Mucosa of stomach (tissue), 1 donor: ENCODE results near the gene GOLM1.
"Not testable (repeated sequence)": the region's sequence is repeated elsewhere in the genome, so short reads cannot be mapped to it uniquely, and the experiment has no call there.

Source experiments
- H3K27me3 ChIP-seq: one replicate; pipeline ENCODE4 v1.7.0; 2013; ENCODE audit warnings: mild to moderate bottlenecking, low read length; ENCODE audit not compliant: control insufficient read depth, insufficient read depth
- H3K36me3 ChIP-seq: one replicate; pipeline ENCODE4 v1.7.0; 2013; ENCODE audit warnings: low read length; ENCODE audit not compliant: control insufficient read depth, insufficient read depth
- H3K4me1 ChIP-seq: one replicate; pipeline ENCODE4 v1.7.0; 2013; ENCODE audit warnings: mild to moderate bottlenecking, low read length; ENCODE audit not compliant: control insufficient read depth, insufficient read depth
- H3K4me3 ChIP-seq: one replicate; pipeline ENCODE4 v1.7.0; 2013; ENCODE audit warnings: low read length
- H3K9ac ChIP-seq: one replicate; pipeline ENCODE4 v1.7.0; 2013; ENCODE audit warnings: mild to moderate bottlenecking, low read length, moderate library complexity
- H3K9me3 ChIP-seq: one replicate; pipeline ENCODE4 v1.7.0; 2013; ENCODE audit warnings: mild to moderate bottlenecking, low read length, moderate library complexity; ENCODE audit not compliant: control insufficient read depth
- donor health status: Pancreatic carcinoma.

Gene GOLM1, protein sequence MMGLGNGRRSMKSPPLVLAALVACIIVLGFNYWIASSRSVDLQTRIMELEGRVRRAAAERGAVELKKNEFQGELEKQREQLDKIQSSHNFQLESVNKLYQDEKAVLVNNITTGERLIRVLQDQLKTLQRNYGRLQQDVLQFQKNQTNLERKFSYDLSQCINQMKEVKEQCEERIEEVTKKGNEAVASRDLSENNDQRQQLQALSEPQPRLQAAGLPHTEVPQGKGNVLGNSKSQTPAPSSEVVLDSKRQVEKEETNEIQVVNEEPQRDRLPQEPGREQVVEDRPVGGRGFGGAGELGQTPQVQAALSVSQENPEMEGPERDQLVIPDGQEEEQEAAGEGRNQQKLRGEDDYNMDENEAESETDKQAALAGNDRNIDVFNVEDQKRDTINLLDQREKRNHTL

DNA sequence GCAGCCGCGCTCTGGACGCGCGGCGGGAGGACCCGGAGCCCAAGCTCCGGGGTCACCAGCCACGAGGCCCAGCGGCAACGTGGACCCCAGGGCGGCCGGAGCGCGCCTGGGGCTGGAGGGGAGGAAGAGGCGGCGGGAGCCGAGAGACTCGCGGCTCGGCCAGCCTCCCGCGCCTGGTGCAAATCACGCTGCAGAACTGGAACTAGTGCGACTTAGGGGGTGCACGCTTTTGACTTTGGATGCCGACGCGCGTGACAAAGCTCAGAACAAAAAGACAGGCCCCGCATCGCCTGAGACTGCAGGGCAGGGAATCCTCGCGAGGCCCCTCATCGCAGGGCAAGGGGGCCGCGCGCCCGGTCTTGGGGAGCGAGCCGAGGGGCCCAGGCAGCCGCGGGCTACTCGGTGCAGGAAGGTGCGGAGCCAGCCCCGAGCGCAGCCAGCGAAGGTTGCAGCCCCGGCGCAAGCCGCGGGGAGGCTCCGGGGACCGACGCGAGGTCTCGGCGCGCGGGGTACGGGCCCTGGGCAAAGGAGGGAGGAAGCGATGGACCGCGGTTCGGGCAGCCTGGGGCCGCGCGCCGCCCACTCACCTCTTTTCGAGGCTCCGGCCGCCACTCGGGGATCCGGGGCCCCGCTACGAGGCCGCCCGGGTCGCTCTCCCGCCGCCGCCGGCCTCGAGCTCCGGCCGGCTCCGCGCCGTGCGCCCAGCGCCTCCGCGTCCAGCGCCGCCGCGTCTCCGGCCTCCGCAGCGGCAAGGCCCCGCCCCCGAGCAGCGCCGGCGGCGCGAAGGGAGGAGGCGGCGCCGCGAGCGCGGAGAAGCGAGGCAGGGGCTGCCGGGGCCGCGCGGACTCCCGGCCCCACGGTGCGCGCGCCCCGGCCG lies at the start of gene GOLM1:
Gene GOLM1, minus strand, starts transcription at position 735 of the 877 bp plus-strand sequence. CDS start 20,238 bp downstream, outside the sequence.
- Histone ChIP-seq H3K27me3 (no peaks in the 10 kb centered on the region), H3K9me3 (no peaks in the 10 kb centered on the region), H3K4me3 (peak within 1 kb of the TSS; percentile 23), H3K4me1 (peaks cover 25% of the 10 kb centered on the region), H3K9ac (peak within 1 kb of the TSS; percentile 88), H3K36me3 (no peaks in the 10 kb centered on the region)

DNA sequence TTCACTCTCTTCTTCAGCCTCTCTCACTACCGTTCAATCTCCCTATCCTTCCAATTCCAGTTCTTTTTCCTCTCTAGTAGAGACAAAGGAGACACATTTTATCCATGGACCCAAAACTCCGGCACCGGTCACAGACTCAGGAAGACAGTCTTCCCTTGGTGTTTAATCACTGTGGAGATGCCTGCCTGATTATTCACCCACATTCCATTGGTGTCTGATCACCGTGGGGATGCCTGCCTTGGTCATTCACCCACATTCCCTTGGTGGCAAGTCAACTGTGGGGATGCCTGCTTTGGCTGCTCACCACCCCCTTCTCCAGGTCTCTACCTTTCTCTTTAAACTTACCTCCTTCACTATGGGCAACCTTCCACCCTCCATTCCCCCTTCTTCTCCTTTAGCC lies 47.3 kb upstream of the GOLM1 start:
- H3K36me3 ChIP-seq, H3K27me3 ChIP-seq, H3K4me1 ChIP-seq, H3K9ac ChIP-seq, H3K9me3 ChIP-seq, H3K4me3 ChIP-seq: not testable (repeated sequence)

DNA sequence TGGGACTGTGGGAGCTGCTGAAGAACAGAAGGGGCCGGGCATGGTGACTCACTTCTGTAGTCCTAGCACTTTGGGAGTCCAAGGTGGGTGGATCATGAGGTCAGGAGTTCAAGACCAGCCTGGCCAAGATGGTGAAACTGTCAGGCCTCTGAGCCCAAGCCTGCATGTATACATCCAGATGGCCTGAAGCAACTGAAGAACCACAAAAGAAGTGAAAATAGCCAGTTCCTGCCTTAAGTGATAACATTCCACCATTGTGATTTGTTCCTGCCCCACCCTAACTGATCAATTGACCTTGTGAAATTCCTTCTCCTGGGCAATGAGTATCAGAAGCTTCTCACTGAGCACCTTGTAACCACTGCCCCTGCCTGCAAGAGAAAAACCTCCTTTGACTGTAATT lies 46.6 kb upstream of the GOLM1 start:
- not testable (repeated sequence) for H3K4me1 ChIP-seq, H3K36me3 ChIP-seq, H3K9me3 ChIP-seq, H3K9ac ChIP-seq, H3K27me3 ChIP-seq, H3K4me3 ChIP-seq

DNA sequence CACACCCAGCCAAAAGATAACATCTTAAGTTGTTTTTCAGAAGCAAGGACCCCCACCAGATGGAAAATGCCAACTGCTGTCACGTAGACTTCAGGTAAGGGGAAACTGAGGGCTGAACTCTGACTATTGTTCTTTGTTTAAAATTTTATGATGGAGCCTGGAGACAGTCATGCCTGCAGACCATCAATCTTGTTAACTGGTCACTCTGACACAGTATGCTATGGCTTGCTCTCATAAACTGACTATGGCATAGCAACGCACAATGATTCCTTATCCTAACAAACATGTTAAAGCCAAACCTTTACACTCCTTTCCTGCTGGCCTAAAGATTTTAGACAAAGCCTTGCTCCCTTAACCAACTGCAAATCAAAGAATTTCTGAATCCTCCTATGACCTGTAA lies 43.6 kb upstream of the GOLM1 start:
- Histone ChIP-seq H3K4me1 (no peaks in the 10 kb centered on the region), H3K4me3 (no peak overlapping the region), H3K36me3 (no peaks in the 10 kb centered on the region), H3K27me3 (no peaks in the 10 kb centered on the region), H3K9ac (no peak overlapping the region), H3K9me3 (no peaks in the 10 kb centered on the region)

DNA sequence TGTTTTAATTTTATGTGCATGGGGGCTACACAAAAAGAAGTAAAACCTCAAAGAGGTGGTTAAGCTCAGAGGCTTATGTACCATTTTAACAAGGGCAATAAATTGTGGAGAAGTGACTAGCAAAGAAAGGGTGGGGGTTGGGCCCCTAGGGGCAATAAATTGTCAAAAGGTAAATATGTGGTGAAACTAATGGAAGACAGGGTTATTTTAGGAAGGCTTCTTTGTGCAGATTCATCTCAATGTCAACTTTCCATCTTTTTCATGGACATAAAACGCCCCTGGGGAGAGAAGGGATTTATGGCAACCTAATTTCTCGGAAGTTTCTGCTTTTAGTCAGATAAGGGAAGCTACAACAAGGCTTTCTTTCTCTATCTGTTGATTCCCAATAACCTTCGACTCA lies 42.5 kb upstream of the GOLM1 start:
- Histone ChIP-seq H3K9me3 (no peaks in the 10 kb centered on the region), H3K36me3 (no peaks in the 10 kb centered on the region), H3K27me3 (no peaks in the 10 kb centered on the region), H3K4me3 (no peak overlapping the region), H3K4me1 (peaks cover 1% of the 10 kb centered on the region), H3K9ac (no peak overlapping the region)

DNA sequence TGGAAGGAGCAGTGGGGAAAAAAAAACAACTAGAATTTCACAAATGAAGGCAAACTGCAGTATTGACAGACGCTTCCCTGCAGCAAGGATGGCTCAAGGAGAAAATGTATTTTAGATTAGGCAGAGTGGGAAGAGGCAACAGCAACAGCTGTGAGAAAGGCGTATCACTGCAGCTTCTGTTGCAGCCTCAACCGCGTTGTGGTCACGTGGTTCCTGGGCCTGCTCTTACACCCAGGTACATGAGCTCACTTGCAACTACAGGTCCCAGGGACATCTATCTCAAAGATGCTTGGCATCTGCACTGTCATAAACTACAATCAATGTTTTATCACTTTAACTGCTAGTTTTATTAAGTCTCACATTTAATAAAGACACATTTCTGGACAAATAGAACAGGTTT lies 36.0 kb upstream of the GOLM1 start:
- H3K36me3 ChIP-seq = no peaks in the 10 kb centered on the region
- peaks cover 5% of the 10 kb centered on the region for H3K4me1 ChIP-seq
- H3K9ac ChIP-seq = no peak overlapping the region
- no peaks in the 10 kb centered on the region for H3K27me3 ChIP-seq
- H3K4me3 ChIP-seq = no peak overlapping the region
- H3K9me3 ChIP-seq = no peaks in the 10 kb centered on the region

DNA sequence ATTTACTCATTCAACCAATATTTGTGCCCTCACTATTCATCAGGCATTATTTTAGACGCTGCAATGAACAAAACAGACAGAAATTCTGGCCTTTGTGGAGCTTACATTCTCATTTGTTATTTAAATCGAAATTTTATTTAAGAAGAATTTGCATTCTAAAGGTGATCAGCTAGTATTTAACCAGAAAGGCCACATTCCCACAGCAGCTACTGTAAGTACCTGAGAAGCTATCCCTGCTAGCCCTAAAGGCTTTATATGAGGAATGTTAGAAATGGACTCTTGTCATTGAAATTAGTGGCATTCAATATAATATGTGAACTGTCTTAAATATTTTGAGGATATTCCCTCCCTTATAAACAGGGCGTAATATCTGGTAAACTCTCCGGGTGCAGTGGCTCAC lies 35.0 kb upstream of the GOLM1 start:
- no peaks in the 10 kb centered on the region for H3K27me3 ChIP-seq
- no peak overlapping the region for H3K9ac ChIP-seq
- H3K4me1 ChIP-seq = peaks cover 5% of the 10 kb centered on the region
- no peaks in the 10 kb centered on the region for H3K36me3 ChIP-seq
- no peak overlapping the region for H3K4me3 ChIP-seq
- no peaks in the 10 kb centered on the region for H3K9me3 ChIP-seq

DNA sequence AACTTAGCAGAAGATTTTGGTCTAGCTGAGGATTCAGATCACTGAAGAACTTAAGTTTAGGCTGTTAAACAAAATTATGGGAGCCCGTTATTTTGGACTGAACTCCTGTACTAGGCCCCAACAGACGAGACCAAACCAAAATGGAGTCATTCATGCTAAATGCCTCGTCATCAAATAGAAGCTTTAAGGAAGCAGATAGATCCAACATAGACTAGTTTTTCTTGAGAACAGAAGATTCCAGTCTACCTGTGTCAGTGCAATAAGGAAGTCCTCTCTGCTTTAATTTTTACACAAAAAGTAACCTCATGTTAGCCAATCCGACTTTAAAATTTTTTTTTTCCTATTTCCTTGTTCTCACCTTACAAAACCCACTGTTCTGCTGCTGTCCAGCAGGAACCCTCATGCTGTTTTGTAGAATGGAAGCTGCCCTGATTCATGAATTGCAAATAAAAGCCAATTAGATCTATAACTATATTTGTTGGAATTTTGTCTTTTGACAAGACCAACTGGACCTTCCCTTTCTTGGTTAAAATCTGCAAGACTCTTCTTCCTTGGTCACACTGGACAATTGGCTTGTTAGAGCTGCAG lies 29.0 kb upstream of the GOLM1 start:
- Histone ChIP-seq H3K4me1 (peaks cover 18% of the 10 kb centered on the region), H3K9me3 (no peaks in the 10 kb centered on the region), H3K9ac (no peak overlapping the region), H3K36me3 (no peaks in the 10 kb centered on the region), H3K27me3 (no peaks in the 10 kb centered on the region), H3K4me3 (no peak overlapping the region)

DNA sequence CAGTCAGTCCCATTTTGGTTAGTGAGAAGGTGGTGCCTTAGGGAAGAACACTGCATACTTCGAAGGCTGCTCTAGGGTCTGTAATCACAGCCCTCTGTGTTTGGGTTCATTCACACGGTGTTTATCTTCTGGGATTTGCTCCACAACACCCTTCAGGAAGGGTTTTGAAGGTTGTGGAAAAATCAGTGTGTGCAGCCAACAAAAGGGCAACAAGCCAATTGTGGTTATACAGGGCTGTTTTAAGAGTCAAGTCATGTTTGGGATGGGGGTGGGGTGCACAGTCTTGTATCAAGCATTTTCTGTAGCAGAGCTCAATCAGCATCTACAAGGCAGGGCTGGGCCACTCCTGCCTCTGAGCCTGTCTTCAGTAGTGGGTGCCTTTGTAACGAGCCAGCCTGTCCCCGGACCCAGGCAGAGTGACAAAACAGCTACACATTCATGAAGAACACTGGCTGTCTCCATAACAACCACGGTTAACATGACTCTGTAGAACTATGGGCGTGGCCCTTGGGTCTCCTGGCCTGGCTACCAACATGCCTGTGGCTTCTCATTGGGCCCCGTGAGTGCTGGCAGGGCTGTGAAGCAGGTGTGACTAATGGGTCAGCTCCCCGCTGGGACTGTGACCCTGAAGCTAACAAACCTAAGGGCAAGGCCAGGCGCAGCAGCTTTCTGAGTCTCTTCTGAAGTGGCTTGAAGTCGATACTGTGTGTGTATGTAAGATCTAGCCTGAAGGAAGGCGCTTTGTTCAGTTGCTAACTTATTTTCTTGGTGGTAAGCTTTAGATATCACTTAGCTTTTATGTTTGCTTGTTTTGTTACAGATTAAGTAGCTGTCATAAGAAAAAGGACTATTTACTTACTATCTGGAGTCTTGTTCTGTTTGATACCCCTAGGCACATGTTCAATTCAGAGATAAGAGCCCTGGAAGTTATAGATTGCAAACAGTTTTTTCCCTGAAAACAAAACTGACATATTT lies 27.9 kb upstream of the GOLM1 start:
- Histone ChIP-seq H3K9me3 (no peaks in the 10 kb centered on the region), H3K4me1 (peaks cover 18% of the 10 kb centered on the region), H3K9ac (peak overlapping the region; percentile 16), H3K4me3 (no peak overlapping the region), H3K27me3 (no peaks in the 10 kb centered on the region), H3K36me3 (no peaks in the 10 kb centered on the region)

DNA sequence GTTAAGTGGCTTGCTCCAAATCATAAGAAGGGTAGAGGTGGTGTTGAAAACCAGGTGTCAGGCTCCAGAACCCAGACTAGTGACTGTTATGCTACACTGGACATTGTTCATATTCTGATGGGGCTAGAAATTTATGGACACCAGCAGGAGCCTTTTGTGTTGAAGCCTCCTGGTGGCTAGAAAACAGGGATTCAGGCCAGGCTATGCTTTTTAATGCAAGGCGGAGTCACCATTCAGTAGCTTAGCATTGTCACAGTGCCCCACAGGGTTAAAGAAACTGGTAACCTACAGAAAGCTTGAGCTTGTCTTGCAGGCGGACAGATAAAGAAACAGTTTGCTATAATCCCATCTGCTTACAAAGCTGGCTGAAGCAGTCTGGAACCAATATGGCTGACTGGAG lies 23.0 kb upstream of the GOLM1 start:
- Histone ChIP-seq H3K9ac (no peak overlapping the region), H3K4me3 (no peak overlapping the region), H3K4me1 (peaks cover 26% of the 10 kb centered on the region), H3K27me3 (peaks cover 3% of the 10 kb centered on the region), H3K36me3 (no peaks in the 10 kb centered on the region), H3K9me3 (no peaks in the 10 kb centered on the region)

DNA sequence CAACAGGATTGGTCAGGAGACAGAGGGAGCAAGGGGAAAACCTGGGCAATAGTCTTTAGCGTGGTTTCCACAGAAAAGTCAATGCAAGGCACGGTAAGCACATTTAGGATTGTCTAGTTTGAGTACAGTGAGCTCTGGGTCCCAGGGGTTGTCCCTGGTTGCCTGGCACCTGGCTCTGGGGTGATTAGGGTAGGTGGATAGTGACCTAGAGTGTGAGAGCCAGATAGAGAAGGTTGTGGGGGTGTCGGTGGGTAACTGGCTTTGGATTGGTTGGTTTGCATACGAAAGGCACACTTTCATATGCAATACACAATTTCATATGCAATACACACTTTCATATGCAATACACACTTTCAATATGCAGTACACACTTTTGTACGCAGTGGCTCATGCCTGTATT lies 20.1 kb upstream of the GOLM1 start:
- Histone ChIP-seq H3K4me3 (no peak overlapping the region), H3K27me3 (peaks cover 3% of the 10 kb centered on the region), H3K9me3 (no peaks in the 10 kb centered on the region), H3K4me1 (peaks cover 14% of the 10 kb centered on the region), H3K36me3 (no peaks in the 10 kb centered on the region), H3K9ac (no peak overlapping the region)
